A673 (cell line): ENCODE results near the gene CD96.

Source experiments
- CTCF ChIP-seq: fragments of 300-800, 200-600 bp; sonication (generic); conservative IDR thresholded peaks from 2 replicates; pipeline ENCODE4 v1.5.1; 2017; ENCODE audit warnings: low read depth, mild to moderate bottlenecking, antibody characterized with exemption, low read length, moderate library complexity, mixed read lengths
- EZH2 ChIP-seq: fragments of 200-600 bp; sonication (generic); IDR thresholded peaks from 2 replicates; pipeline ENCODE4 v1.6.1; 2017; ENCODE audit warnings: borderline replicate concordance, low read depth, mild to moderate bottlenecking, mixed read lengths, antibody characterized with exemption, low read length; ENCODE audit not compliant: poor library complexity, severe bottlenecking

- TF ChIP-seq CTCF: no peak
- no peak for TF ChIP-seq EZH2
Measured at GRCh38 chr3:111547631-111548030, 5.6 kb downstream of the CD96 start.
